GM06990 (cell line): ENCODE data around the gene PSME3.

Experiments used
- DNase-seq: peaks from one replicate; pipeline ENCODE4 v3.0.0-alpha.2; 2011; ENCODE audit not compliant: insufficient read length; ENCODE audit errors: extremely low read depth
- H3K27me3 ChIP-seq: replicated peaks from 2 replicates; pipeline ENCODE4 v1.6.0; 2011; ENCODE audit warnings: low read length; ENCODE audit not compliant: control insufficient read depth, insufficient read depth
- H3K36me3 ChIP-seq: 2 replicates; pipeline ENCODE4 v1.5.1; 2011; ENCODE audit warnings: low read length; ENCODE audit not compliant: control insufficient read depth, insufficient read depth
- H3K4me3 ChIP-seq: replicated peaks from 2 replicates; pipeline ENCODE4 v1.5.1; 2011; ENCODE audit warnings: low read depth, mild to moderate bottlenecking, control low read depth, low read length
- TF ChIP-seq, protein P1 (sequence below): IDR thresholded peaks from 2 replicates; pipeline ENCODE4 v1.5.1; 2011; ENCODE audit warnings: low read length, control low read depth, mild to moderate bottlenecking, inconsistent platforms; ENCODE audit not compliant: insufficient read depth, poor library complexity, severe bottlenecking

PSME3 gene

GRCh38 chr17:42886283-42887176 lies 53.3 kb downstream of the PSME3 start:
- no peaks in the 10 kb centered on the region for H3K36me3 ChIP-seq
- TF ChIP-seq, protein P1, sequence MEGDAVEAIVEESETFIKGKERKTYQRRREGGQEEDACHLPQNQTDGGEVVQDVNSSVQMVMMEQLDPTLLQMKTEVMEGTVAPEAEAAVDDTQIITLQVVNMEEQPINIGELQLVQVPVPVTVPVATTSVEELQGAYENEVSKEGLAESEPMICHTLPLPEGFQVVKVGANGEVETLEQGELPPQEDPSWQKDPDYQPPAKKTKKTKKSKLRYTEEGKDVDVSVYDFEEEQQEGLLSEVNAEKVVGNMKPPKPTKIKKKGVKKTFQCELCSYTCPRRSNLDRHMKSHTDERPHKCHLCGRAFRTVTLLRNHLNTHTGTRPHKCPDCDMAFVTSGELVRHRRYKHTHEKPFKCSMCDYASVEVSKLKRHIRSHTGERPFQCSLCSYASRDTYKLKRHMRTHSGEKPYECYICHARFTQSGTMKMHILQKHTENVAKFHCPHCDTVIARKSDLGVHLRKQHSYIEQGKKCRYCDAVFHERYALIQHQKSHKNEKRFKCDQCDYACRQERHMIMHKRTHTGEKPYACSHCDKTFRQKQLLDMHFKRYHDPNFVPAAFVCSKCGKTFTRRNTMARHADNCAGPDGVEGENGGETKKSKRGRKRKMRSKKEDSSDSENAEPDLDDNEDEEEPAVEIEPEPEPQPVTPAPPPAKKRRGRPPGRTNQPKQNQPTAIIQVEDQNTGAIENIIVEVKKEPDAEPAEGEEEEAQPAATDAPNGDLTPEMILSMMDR = no peak
- H3K4me3 ChIP-seq = no peak overlapping the region
- no peaks in the 10 kb centered on the region for H3K27me3 ChIP-seq
- DNase-seq = no peak

- no peak overlapping the region for H3K4me3 ChIP-seq
- DNase-seq = no peak
- H3K36me3 ChIP-seq = no peaks in the 10 kb centered on the region
- TF ChIP-seq, protein P1 = no peak
- no peaks in the 10 kb centered on the region; the same call in 1 of the 2 replicates for H3K27me3 ChIP-seq
Observed at GRCh38 chr17:42889809-42890208, 56.6 kb downstream of the PSME3 start.

GRCh38 chr17:42891539-42892152 lies 58.4 kb downstream of the PSME3 start:
- no peaks in the 10 kb centered on the region for H3K36me3 ChIP-seq
- no peak overlapping the region for H3K4me3 ChIP-seq
- TF ChIP-seq, protein P1 = no peak
- H3K27me3 ChIP-seq = no peaks in the 10 kb centered on the region; the same call in 1 of the 2 replicates
- no peak for DNase-seq

DNA sequence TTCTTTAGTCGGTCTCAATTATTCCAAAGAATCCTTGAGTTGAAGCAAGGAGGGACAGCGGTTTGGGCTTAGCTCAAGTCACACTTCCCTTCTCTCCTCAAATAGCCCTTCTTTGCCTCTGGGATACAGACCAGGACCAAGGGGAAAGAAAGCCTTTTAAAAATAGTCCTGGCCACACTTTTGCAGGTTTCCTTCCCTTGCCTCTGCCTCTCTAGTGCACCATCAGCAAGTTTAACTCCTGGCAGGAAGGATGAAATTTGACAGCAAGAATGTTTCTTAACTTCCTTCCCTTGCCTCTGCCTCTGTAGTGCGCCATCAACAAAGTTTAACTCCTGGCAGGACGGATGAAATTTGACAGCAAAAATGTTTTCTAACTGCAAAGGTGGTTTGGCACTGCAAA lies 60.2 kb downstream of the PSME3 start:
- no peak for DNase-seq
- no peak overlapping the region for H3K4me3 ChIP-seq
- TF ChIP-seq, protein P1 = no peak

More for the DNA sequence above, 60.2 kb downstream of the PSME3 start:
- no peaks in the 10 kb centered on the region for H3K36me3 ChIP-seq
- H3K27me3 ChIP-seq = no peaks in the 10 kb centered on the region; the same call in 1 of the 2 replicates
